Stomach (tissue), 9 donors: ENCODE measurements around the gene ENAH. TPM values are rescaled to one million over a fixed set of nuclear protein-coding genes. Genes with fewer than 3 reads are reported as not detected.

Experiments
- DNase-seq, 2 donors: peaks; one replicate each; pipeline versions ENCODE4 v3.0.0 to v3.0.0-alpha.2; 2013 to 2019
- H3K27ac ChIP-seq, 5 donors: fragments of 200-600 bp in 4 of 5; sonication (generic) in 4 of 5; one replicate each; pipeline ENCODE4 v1.5.1; 2013 to 2019; ENCODE audit warnings: mild to moderate bottlenecking in 1 of 5, moderate library complexity in 1 of 5
- H3K27me3 ChIP-seq, 3 donors: fragments of 200-600 bp; sonication (generic); one replicate each; pipeline ENCODE4 v1.5.1; 2017 to 2019; ENCODE audit warnings: mixed run types in 1 of 3
- H3K36me3 ChIP-seq, 4 donors: fragments of 200-600 bp; sonication (generic); 1 replicate in 3 of 4; 2 replicates in 1 of 4; pipeline ENCODE4 v1.5.1; 2016 to 2019
- H3K4me1 ChIP-seq, 4 donors: fragments of 200-600 bp; sonication (generic); one replicate each; pipeline ENCODE4 v1.5.1; 2016 to 2019
- H3K4me3 ChIP-seq, 4 donors: fragments of 200-600 bp; sonication (generic) in 3 of 4; one replicate each; pipeline ENCODE4 v1.5.1; 2016 to 2019; ENCODE audit warnings: mild to moderate bottlenecking in 1 of 4
- H3K9me3 ChIP-seq, 4 donors: fragments of 200-600 bp; sonication (generic); one replicate each; pipeline ENCODE4 v1.5.1; 2016 to 2019
- CTCF ChIP-seq, 7 experiments: fragments of 450-650 bp in 4 of 7; fragments of 200-600 bp in 3 of 7; sonication (generic) in 3 of 7; IDR thresholded peaks; one replicate each; pipeline ENCODE4 v1.5.1; 2016 to 2019; ENCODE audit warnings: antibody characterized with exemption in 7 of 7, control low read depth in 2 of 7, mild to moderate bottlenecking in 1 of 7
- EP300 ChIP-seq: sonication (generic); formaldehyde crosslinking; IDR thresholded peaks from one replicate; pipeline ENCODE4 v1.6.1; 2017; ENCODE audit warnings: antibody characterized with exemption
- POLR2A ChIP-seq, 4 donors: fragments of 450-650 bp; IDR thresholded peaks; one replicate each; pipeline ENCODE4 v1.6.1; 2016; ENCODE audit warnings: antibody characterized with exemption in 4 of 4, control low read depth in 2 of 4, mild to moderate bottlenecking in 1 of 4, moderate library complexity in 1 of 4
- POLR2AphosphoS5 ChIP-seq, 3 donors: sonication (generic); formaldehyde crosslinking; IDR thresholded peaks; one replicate each; pipeline ENCODE4 v1.6.1; 2016; ENCODE audit warnings: antibody characterized with exemption in 3 of 3
- WGBS, 5 donors: extraction: QIAGEN DNeasy Blood & Tissue Kit in 3 of 5; methylation state at CpG; one replicate each; pipeline versions ENCODE4 v1.1.5 to v1.1.7; 2013 to 2018; 5-methylcytosine and 5-hydroxymethylcytosine counted together
- intact Hi-C: fragments of 100-400 bp; cut with DNase I; formaldehyde crosslinking; loops from one replicate; pipeline ENCODE4 v1.15.1; 2023; ENCODE audit warnings: low total_unique reads
- polyA plus RNA-seq, 3 donors: library from polyadenylated mRNA; stranded (reverse); fragments of 200-250 nt; gene quantifications; one replicate each; pipeline ENCODE4 v1.2.3, GENCODE V29; 2013
- total RNA-seq, 5 donors: library from RNA; depleted of rRNA; stranded (reverse); fragments of >200 nt; gene quantifications; one replicate each; pipeline versions ENCODE4 v1.1.0 to v1.2.3, GENCODE V29; 2014 to 2016
- donor health status: healthy with polysubstance abuse.
- donor health status: Bipolar disorder and iron deficiency.
- donor health status: healthy.

Gene ENAH
- total and polyA plus RNA-seq, 8 donors, result 8.5 to 186 (median 110) TPM

- TF ChIP-seq CTCF (IDR thresholded peaks at IDR 0.05) (no peak), EP300 (no peak), POLR2A (IDR thresholded peaks at IDR 0.05) (no peak), POLR2AphosphoS5 (IDR thresholded peaks at IDR 0.05) (no peak)
- Histone ChIP-seq H3K4me3 (no peak overlapping the region), H3K9me3 (no peaks in the 10 kb centered on the region), H3K27ac (peak overlapping the region in 4 of 5 donors; percentile 34 to 67 (median 46)), H3K4me1 (peaks cover 9 to 63% (median 34%) of the 10 kb centered on the region in 4 donors), H3K27me3 (no peaks in the 10 kb centered on the region), H3K36me3 (no peaks in the 10 kb centered on the region)
- intact Hi-C loops, result no loop called here
- DNase-seq, result no peak
- WGBS, 5 donors, result 45 to 66% (median 51%) methylated on average over 3 of the region's 3 CpGs
These were observed 39.9 kb downstream of the ENAH start for GRCh38 chr1:225613006-225613405.

DNA sequence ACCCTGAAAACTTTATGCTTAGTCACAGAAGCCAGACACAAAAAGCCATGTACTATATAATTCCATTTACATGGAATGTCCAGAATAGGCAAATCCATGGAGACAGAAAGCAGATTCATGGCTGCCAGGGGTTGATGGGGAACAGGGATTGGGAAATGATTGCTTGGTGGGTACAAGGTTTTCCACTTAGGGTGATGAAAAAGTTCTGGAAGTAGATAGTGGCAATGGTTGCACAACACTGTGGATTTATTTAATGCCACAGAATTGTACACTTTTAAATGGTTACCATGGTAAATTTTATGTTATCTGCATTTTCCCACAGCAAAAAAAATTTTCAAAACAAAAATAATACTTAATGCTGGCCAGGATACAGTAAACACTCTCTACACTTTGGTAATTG is 40.6 kb downstream of the ENAH start:
- DNase-seq, result no peak
- intact Hi-C loops, result no loop called here
- Histone ChIP-seq H3K36me3 (no peaks in the 10 kb centered on the region), H3K27me3 (no peaks in the 10 kb centered on the region), H3K27ac (peak overlapping the region in 4 of 5 donors; percentile 34 to 67 (median 46)), H3K4me3 (no peak overlapping the region), H3K4me1 (peaks cover 8 to 63% (median 33%) of the 10 kb centered on the region in 4 donors), H3K9me3 (no peaks in the 10 kb centered on the region)
- TF ChIP-seq POLR2AphosphoS5 (IDR thresholded peaks at IDR 0.05), result peak in 1 of 3 donors; percentile 33
- no peak for TF ChIP-seq POLR2A (IDR thresholded peaks at IDR 0.05)
- no peak for TF ChIP-seq CTCF (IDR thresholded peaks at IDR 0.05)
- no peak for TF ChIP-seq EP300

- intact Hi-C loops, result no loop called here
- WGBS, 5 donors, result 48 to 79% (median 66%) methylated on average over 7 of the region's 7 CpGs
These were observed 41.2 kb downstream of the ENAH start for GRCh38 chr1:225611537-225612223.

GRCh38 chr1:225610539-225610938 is 42.4 kb downstream of the ENAH start:
- no peaks in the 10 kb centered on the region for H3K27me3 ChIP-seq
- peak overlapping the region in 2 of 5 donors; percentile 33 to 67 for H3K27ac ChIP-seq
- no peaks in the 10 kb centered on the region for H3K9me3 ChIP-seq
- TF ChIP-seq EP300 (no peak), CTCF (IDR thresholded peaks at IDR 0.05) (no peak), POLR2A (IDR thresholded peaks at IDR 0.05) (no peak), POLR2AphosphoS5 (IDR thresholded peaks at IDR 0.05) (no peak)
- no peak overlapping the region for H3K4me3 ChIP-seq
- WGBS, 5 donors, result 82 to 90% (median 88%) methylated on average over 5 of the region's 5 CpGs
- no peaks in the 10 kb centered on the region for H3K36me3 ChIP-seq
- intact Hi-C loops, result no loop called here
- DNase-seq, result no peak
- H3K4me1 ChIP-seq, result peaks cover 13 to 73% (median 45%) of the 10 kb centered on the region in 4 donors

More at GRCh38 chr1:225611537-225612223, 41.2 kb downstream of the ENAH start:
- no peaks in the 10 kb centered on the region for H3K36me3 ChIP-seq
- no peak overlapping the region for H3K4me3 ChIP-seq
- peak in 1 of 2 donors; percentile 50 for DNase-seq
- peaks cover 13 to 63% (median 37%) of the 10 kb centered on the region in 4 donors for H3K4me1 ChIP-seq
- no peaks in the 10 kb centered on the region for H3K9me3 ChIP-seq
- H3K27me3 ChIP-seq, result no peaks in the 10 kb centered on the region
- peak overlapping the region; percentile 8 to 67 (median 39) for H3K27ac ChIP-seq
- TF ChIP-seq POLR2AphosphoS5 (IDR thresholded peaks at IDR 0.05) (no peak), CTCF (IDR thresholded peaks at IDR 0.05) (no peak), EP300 (no peak)
